ENCODE data around the gene CLDN20.
A peak's percentile ranks its signal among the peaks of the same experiment; 100 is the strongest.
"Not testable (repeated sequence)": the region's sequence is repeated elsewhere in the genome, so short reads cannot be mapped to it uniquely, and the experiment has no call there.

The CLDN20 gene, protein sequence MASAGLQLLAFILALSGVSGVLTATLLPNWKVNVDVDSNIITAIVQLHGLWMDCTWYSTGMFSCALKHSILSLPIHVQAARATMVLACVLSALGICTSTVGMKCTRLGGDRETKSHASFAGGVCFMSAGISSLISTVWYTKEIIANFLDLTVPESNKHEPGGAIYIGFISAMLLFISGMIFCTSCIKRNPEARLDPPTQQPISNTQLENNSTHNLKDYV

DNA sequence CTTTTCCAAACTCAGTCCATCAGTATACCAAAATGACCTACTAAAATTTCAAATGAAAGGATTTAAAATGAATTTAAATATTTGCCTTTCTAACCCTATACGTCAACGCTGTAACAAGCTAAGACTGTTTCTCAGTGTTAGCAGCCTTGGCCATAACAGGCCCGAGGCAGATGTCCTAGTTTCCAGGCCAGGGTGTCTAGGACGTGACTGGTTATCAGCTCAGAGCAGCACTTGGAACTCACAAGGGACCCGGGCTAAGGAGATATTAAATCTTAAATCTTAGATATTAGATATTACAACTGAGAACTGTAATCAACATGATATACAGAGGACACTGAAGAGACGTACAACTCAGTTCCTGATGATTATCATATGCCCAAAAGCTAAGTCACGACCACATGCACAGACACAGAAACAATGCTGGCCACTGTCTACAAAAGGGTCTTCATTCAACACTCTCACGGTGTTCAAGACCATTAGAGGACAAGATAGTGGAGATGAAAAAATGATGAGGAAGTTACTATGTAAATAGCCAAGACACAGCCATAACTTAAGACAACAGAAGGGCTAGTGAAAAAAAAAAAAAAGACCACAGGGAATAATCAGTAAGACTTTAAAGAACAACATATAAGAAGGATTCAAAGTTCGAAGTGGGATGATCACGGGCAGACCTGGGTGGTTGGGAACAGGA lies at the start of gene CLDN20:
TSS of gene CLDN20 (plus strand) at position 641 of the 691 bp plus-strand sequence. CDS start 11,707 bp downstream, outside the sequence.
- DNase-seq (ENCODE audit: low read depth in 3 of 3) = no peak

DNA sequence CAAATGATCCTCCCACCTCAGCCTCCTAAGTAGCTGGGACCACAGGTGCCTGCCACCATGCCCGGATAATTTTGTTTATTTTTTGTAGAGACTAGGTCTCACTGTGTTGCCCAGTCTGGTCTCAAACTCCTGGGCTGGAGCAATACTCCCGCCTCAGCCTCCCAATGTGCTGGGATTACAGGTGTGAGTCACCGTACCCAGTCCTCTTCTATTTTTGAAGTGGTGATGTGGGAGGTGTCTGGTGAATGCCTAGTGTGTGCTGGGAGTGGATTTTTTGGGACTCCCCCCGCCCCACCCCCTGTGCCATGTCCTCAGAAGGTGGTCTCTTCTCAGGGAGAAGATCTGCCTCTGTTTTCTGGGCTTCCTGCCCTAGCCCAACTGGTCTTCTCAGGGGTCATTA lies 47.9 kb upstream of the CLDN20 start:
- no peak for DNase-seq (ENCODE audit: low read depth in 3 of 3)

DNA sequence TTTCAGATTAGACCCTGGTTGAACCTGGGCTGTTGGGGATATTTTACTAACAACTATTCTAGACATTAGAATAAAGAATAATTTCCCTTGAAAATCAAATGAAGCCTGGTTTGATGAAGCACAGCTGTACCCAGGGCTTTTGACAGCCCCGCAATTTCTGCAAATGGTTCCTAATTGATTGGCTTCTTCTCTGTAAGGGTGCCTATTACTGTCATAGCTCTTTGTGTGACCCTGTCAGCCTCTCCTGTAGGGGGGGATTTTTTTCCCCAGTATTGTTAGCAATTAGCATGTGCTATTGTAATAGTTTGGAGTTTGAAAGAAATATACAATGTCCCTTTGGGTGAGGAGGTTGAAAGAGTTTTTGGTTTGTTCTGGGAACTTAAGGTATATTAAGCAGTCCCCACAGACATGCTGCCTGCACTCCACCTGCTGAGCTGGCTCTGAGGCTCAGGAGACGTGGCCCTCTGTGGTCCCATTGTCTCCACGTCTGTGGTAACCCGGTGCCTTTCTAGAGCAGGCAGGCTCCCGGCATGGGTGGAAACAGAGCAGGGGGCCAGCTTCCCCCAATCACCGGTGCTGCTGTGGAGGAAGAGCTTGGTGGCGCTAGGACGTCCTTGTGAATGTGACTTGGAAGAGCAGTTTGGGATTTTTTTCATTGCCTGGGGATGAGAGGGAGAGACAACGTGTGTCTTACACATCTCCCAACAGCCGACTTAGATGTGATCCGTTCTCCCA lies 47.3 kb upstream of the CLDN20 start:
- DNase-seq (ENCODE audit: low read depth in 3 of 3) = no peak

DNA sequence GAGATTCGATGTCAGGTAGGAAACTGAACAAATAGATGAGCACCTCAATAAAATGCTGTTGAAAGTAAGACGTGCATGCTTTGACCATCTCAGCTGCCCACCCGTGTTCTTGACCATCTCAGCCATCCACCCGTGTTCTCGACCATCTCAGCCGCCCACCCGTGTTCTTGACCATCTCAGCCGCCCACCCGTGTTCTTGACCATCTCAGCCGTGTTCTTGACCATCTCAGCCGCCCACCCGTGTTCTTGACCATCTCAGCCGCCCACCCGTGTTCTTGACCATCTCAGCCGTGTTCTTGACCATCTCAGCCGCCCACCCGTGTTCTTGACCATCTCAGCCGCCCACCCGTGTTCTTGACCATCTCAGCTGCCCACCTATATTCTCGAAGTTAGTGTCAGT lies 45.1 kb upstream of the CLDN20 start:
- not testable (repeated sequence) for DNase-seq (ENCODE audit: low read depth in 3 of 3)

DNA sequence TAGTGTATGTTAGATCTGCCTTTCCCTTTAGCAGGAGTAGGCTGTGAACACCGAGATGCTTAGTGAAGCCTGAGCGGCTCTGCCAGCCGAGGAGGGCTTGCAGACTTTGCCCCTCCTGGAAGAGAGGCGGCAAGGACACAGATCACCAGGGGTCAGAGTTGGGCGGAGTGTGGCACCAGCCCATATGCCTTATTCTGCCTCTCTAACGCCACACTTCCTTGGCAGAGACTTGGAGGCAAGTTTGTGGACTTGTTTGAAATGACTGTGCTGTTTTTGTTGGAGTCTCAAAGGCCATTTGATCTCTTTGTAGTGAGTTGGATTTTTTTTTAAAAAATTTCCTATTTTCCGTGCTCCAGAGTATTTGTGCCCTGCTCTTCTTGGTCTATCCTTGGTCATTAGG lies 44.5 kb upstream of the CLDN20 start:
- DNase-seq (ENCODE audit: low read depth in 3 of 3) = no peak

DNA sequence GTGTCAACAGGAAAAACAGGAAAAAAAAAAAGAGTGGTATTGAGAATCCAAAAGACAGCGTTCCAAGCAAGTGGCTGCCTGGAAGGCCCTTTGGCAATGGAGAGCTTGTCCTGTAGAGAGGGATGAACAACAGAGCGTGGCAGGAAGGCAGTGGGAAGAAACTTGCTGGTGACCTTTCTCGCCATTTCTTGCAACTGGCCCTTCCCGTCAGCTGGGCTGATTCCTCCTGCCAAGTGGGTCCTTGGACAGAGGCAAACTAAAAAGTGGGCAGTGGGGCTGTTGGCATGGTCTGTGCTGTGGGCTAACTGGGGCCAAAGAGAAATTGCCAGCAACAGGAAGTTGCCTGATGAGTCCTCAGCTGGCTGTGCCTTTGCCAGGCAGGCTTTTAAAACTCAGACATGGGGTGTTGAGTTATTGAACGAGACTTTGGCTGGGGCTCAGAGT lies 43.9 kb upstream of the CLDN20 start:
- DNase-seq (ENCODE audit: low read depth in 3 of 3) = no peak

DNA sequence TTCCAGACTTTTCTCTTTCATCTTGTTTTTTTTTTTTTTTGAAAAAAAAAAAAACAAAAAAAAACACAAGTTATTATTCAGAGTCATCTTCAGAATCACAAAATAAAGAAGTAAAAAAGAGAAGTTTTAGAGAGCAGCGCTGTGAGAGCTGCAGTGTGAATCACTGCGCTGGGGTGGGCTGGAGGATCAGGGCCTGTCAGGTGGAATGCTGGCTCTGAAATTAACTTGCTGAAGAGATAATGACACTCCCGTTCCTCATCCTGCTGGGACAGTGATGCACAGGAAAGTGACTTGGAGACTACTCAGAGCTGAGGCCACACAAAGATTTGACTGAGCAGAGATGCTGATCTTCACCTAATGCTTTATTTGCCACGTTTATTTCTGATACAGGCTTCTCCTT lies 42.7 kb upstream of the CLDN20 start:
- no peak for DNase-seq (ENCODE audit: low read depth in 3 of 3)

DNA sequence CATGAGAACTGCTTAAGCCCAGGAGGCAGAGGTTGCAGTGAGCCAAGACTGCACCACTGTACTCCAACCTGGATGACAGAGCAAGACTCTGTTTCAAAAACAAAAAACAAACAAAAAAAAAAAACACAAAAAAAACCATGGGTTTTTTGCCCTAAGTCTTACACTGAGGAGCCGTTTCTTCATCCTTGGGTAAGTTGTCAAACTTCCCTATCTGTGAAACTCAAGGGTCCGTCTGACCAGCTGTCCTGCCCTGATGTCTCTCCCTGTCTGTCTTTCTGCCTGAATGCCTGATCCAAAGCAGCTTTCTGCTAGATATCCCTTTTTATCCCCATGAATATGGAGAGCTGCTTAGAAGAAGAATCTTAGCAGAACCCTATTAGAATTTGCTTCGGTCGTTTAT lies 41.3 kb upstream of the CLDN20 start:
- no peak for DNase-seq (ENCODE audit: low read depth in 3 of 3)

DNA sequence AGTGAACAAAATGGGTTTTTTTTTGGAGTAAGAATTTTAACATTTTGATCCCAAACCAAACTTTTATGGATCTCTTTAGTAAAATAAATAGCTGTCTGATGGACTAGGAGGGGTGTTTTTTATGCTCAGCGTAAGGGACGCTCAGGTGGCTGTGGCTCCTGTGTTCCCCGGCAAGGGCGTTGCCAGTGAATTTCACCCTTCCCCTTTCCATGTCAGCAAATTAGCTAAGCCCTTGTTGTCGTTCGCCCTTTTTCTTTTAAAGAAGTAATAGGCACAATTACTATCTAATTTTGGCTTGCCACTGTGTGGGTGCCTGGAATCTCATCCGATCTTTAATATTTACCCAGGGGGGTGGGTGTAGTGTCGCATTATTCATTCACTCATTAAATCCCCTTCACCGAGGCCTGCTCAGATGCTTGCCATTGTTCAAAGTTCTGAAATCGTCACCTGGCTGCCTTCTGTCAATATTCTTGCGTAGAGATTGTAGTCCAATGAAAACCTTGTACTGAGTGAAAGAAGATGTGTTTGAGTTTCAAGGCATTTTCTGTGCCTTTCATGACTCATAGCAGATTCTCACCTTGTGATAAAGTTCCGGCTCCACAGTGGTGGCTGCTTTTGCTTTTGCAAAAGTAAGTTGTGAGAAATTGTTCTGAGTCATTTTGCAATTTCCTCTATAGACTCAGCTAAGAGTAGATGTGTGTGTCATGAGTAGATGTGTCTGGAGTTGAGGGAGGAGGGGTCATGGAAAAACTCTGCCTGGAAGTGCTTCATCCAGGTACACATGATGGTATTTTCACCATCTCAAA lies 40.0 kb upstream of the CLDN20 start:
- DNase-seq (ENCODE audit: low read depth in 3 of 3) = peak; percentile 14 to 52 (median 27)

DNA sequence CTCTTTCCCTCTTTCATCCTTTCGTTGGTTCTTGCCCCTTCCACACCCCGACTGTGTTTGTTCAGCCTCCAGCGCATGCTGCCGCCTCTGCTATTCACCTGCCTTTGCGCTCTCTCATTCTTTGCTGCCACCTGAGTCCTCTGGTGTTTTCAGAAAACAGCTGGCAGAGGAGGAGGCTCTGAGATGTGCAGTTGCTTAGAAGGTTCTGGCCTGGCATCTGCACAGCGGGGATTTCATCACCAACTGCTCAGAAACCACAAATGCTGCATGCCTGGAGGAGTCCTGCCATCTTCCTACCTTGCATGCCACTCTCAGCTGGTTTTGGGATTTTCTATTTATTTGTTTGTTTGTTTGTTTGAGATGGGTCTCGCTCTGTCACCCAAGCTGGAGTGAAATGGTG lies 39.2 kb upstream of the CLDN20 start:
- no peak for DNase-seq (ENCODE audit: low read depth in 3 of 3)

DNA sequence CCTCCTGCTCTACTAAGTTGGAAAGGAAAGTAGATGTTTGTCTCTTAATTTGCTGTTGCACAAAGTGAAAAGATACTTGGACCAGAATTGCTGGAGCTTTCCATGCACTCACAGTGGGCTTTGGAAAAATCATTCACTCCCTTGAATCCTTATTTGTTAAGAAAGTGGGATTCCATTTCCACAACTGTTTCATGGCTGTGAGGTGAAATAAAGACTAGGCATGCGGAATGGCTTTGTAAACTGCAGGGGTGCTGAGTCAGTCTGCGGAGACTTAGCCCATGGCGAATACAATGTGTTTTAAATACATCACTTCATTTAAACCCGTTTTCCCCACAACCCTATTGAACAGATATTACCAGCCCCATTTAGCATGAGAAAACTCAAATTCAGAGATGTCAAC lies 36.8 kb upstream of the CLDN20 start:
- DNase-seq (ENCODE audit: low read depth in 3 of 3) = no peak

DNA sequence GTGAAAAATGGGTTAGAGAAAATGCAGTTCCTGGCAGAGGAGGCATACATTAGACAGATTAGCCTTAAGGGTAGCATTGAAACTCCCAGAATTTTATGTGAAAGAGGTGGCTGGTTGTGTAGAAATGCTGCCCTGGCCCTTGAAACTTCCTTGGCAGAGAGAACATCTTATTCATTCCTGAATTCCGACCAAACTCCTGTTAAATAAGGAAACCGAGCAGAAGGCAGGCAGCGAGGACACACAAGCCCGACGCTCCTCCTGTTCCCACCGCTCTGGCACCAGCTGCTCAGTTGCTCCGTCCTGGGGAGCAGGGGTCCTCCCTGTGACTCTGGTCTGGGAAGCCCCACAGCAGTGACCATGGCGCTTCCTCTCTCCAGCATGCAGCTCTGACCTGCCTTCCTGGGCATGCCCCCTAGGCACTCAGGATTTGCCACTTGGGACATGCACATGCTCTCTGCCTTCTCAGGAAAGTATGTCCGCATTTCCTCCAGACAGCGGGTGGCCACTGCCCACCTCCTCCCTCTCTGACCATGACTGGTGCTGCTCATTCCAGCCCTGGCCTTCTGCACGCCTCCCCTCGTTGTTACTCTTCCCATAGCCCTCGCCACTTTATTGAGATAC lies 35.2 kb upstream of the CLDN20 start:
- DNase-seq (ENCODE audit: low read depth in 3 of 3) = no peak

DNA sequence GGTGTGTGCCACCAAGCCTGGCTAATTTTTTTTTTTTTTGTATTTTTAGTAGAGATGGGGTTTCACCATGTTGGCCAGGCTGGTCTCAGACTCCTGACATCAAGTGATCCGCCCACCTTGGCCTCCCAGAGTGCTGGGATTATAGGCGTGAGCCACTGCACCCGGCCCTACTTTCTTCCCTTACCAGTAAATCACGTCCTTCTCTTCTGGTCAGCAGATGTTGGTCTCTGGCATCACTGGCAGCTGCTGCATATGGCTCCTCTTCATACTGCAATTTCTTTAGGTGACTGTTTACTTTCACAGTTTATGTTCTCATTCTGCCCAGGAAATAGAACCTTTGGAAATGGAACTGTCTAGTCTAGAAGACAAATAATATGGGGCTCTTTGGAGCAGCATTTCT lies 32.8 kb upstream of the CLDN20 start:
- DNase-seq (ENCODE audit: low read depth in 3 of 3) = not testable (repeated sequence)

DNA sequence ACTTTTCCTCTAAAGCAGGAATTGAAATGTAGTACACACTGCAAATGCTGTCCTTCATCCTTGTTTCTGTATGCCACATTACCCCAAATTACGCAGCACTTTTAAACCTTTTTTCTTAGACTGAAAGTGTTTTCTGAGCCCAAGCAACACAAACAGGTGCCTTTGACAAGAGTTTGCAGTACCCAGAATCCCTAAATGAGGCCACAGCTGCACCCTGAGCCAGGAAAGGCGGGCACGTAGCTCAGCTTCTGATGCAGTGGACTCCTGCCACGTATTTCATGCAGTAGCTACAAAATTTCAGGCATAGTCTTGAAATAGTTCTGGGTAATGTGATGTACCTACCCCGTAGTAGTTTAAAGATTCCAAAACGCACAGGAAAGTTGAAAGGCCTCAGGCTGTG lies 31.0 kb upstream of the CLDN20 start:
- no peak for DNase-seq (ENCODE audit: low read depth in 3 of 3)

DNA sequence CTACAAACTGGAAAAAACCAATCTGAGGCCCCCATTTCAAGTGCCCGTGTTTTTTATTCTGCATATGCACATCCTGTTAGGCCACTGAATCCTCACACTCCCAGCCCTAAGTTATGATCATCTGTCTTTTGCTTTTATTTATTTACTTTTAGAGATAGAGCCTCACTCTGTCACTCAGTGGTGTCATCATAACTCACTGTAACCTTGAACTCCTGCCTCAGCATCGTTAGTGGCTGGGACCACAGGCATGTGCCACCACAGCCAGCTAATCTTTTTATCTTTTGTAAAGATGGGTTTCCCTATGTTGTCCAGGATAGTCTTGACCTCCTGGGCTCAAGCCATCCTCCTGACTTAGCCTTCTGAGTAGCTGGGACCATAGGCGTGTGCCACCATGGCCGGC lies 29.6 kb upstream of the CLDN20 start:
- DNase-seq (ENCODE audit: low read depth in 3 of 3) = no peak

DNA sequence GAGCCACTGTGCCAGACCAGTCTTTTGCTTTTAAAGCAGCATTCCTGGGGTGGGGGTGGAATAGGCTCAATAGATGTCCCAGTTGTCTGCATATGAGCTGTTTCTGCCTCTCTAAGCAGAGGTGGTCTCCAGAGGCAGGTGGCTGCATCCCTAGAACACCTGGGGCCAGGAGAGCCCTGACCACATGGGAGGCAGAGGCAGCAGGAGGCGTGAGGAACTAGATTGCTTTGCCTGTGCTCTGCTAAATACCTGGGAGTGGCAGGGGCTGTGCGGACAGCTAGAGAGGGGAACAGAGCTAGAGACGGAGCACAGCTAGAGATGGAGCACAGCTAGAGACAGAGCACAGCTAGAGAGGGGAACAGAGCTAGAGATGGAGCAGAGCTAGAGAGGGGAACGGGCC lies 29.1 kb upstream of the CLDN20 start:
- no peak for DNase-seq (ENCODE audit: low read depth in 3 of 3)

DNA sequence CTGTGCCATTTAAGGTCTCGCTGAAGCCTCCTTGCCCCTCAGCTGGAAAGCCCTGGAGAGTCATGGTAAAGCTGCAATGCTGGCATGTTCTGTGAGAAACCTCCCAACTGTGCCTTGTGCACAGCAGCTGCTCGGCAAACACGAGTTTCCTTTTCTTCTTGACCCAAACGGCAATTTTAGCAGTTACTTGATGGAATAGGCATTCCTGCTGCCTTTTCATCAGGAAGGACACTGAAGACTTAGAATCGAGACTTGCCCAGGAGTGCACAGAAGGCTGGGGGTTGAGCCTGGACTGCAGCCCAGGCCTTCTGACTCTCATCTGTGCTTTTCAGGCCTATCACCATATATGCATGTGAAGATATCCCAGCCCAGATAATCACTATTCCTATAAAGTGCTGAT lies 28.7 kb upstream of the CLDN20 start:
- no peak for DNase-seq (ENCODE audit: low read depth in 3 of 3)

DNA sequence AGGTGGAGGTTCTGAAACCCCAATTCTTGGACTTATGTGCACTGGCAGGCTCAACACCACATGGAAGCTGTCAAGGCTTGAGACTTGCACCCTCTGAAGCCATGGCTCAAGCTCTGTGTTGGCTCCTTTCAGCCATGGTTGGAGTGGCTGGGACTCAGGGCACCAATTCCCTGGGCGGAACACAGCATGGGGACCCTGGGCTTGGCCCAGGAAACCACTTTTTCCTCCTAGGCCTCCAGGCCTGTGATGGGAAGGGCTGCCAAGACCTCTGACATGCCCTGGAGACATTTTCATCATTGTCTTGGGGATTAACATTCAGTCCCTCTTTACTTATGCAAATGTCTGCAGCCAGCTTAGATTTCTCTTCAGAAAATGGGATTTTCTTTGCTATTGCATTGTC lies 26.2 kb upstream of the CLDN20 start:
- no peak for DNase-seq (ENCODE audit: low read depth in 3 of 3)

DNA sequence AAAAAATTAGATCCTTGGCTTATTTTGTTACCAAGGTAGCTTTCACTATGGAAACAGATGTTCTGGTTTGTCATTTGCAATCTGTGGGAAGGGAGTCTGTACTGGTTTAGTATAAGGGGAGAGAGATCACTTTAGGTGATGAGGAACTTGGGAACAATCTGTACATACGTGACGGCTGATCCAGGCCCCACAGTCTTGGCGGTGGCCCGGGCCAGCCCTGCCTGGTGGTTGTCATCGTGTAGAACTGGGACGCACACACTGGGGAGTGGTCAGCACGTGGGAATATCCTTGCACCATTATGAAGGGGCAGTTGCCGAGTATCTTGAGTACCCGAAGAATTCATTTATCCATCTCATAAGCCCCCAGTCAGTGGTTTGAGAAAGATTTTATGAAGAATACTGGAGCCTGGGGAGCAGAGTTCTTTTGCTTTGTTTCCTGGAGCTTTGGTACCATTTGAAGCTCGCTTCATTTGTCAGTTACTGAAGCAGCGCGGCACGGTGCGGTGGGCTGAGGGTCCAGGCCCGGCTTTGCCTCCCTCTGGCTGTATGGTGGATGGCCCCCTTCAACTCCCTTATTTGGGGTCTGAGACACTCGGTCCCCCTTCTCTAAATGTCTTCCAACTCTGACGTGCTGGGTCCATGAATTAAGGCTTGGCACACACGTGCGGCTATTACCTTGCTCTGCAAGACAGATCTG lies 22.8 kb upstream of the CLDN20 start:
- no peak for DNase-seq (ENCODE audit: low read depth in 3 of 3)

DNA sequence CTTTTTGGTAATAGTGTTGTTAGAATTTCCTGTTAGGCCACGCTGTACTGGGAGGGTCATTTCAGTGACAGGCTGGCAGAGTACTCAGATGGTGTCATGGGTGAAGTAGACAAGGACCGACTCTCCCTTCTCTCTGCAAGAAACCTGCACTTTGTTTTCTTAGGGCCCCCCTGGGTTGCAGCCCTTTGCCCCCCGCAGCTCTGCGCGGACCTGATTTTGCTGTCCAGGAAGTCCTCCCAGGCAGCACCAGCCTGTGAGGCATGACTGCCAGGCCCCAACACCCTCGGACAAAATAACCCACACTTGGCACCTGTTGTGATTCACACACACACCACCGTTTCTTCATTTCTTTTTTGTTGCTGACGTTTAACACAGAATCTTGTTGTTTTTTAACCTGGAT lies 21.8 kb upstream of the CLDN20 start:
- no peak for DNase-seq (ENCODE audit: low read depth in 3 of 3)

DNA sequence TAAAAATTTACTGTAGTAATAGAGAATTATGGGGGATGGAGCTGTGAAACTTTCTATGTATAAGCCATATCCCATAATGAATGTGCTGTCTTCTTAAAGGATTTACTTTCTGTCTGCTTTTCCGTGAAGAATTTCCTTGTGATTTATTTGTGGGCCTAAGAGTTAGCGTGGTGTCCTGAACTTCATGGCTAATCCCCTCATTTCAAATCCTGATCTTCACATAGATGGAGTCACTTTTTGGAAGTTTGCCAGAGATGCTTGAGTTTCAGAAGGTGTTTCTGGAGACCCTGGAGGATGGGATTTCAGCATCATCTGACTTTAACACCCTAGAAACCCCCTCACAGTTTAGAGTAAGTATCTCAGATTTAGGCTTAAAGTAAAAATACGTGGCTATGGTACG lies 19.4 kb upstream of the CLDN20 start:
- no peak for DNase-seq (ENCODE audit: low read depth in 3 of 3)

Measured in stimulated activated CD4-positive, alpha-beta T cell treated with anti-CD3 and anti-CD28 coated beads, TNF-alpha, amount 100 ng/mL, for 48 hours (primary cell).